C4-2B (cell line): ENCODE results near the gene CEBPE.

ENCODE experiments used
- CTCF ChIP-seq: fragments of 450-650 bp; conservative IDR thresholded peaks from 2 replicates; pipeline ENCODE4 v1.5.1; 2017; ENCODE audit warnings: mild to moderate bottlenecking
- ZFX ChIP-seq: fragments of 450-650 bp; IDR thresholded peaks from 2 replicates; pipeline ENCODE4 v1.6.1; 2017

DNA sequence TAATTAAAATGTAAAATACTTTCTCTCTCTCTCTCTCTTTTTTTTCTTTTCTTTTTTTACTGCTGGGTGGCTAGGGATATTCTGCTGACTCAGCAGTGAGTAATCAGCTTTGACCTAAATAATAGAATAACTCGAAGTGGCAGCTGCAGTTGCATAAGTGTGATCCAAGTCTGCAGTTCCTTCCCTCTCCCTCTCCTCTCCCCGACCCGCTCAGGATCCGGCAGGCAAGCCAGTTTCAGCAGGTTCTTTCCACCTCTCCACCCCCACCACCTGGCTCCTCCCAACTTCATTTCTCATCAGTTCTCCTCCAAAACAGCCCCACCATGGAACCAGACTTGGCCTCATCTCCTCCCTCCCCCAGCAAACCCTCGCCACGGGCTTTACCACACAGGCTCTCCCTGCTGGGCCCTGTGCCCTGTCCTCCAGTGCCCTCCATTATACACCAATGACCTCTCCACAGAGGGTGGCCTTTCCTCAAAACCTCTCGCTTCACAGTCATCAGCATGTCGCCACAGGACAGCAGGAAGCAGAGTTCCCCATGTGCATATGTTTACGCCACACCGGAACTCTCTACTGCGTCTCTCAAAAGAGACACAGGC is 42.0 kb upstream of the CEBPE start:
- no peak for TF ChIP-seq CTCF
- TF ChIP-seq ZFX, result no peak
